HEK293 (cell line): ENCODE data around the gene FANCE.

ENCODE experiments used
- CTCF ChIP-seq: fragments of 450-650 bp; formaldehyde crosslinking; IDR thresholded peaks from 2 replicates; pipeline ENCODE4 v1.5.1; 2016; ENCODE audit warnings: missing biosample characterization, missing genetic modification characterization
- KLF16 ChIP-seq: fragments of 450-650 bp; formaldehyde crosslinking; IDR thresholded peaks from 2 replicates; pipeline ENCODE4 v1.5.1; 2017; ENCODE audit warnings: missing biosample characterization, missing genetic modification characterization
- SP2 ChIP-seq: fragments of 450-650 bp; formaldehyde crosslinking; IDR thresholded peaks from 2 replicates; pipeline ENCODE4 v1.5.1; 2016; ENCODE audit warnings: missing biosample characterization, missing genetic modification characterization
- ZNF24 ChIP-seq: fragments of 450-650 bp; formaldehyde crosslinking; IDR thresholded peaks from 2 replicates; pipeline ENCODE4 v1.5.1; 2016; ENCODE audit warnings: missing biosample characterization, missing genetic modification characterization
- ZNF311 ChIP-seq: fragments of 450-650 bp; formaldehyde crosslinking; IDR thresholded peaks from 2 replicates; pipeline ENCODE4 v1.5.1; 2017; ENCODE audit warnings: missing biosample characterization, missing genetic modification characterization, borderline replicate concordance
- ZNF518A ChIP-seq: fragments of 450-650 bp; formaldehyde crosslinking; conservative IDR thresholded peaks from 2 replicates; pipeline ENCODE4 v1.5.1; 2016; ENCODE audit warnings: low read depth, missing biosample characterization, missing genetic modification characterization
- ZNF549 ChIP-seq: fragments of 450-650 bp; IDR thresholded peaks from 2 replicates; pipeline ENCODE4 v1.5.1; 2018; ENCODE audit warnings: missing biosample characterization, missing genetic modification characterization, mild to moderate bottlenecking, inconsistent platforms, moderate library complexity
- ZNF677 ChIP-seq: fragments of 450-650 bp; IDR thresholded peaks from 2 replicates; pipeline ENCODE4 v1.5.0; 2018; ENCODE audit warnings: missing biosample characterization, mild to moderate bottlenecking, missing genetic modification characterization, moderate library complexity
- ZNF777 ChIP-seq: fragments of 450-650 bp; formaldehyde crosslinking; IDR thresholded peaks from 2 replicates; pipeline ENCODE4 v1.5.1; 2017; ENCODE audit warnings: missing biosample characterization, missing genetic modification characterization, borderline replicate concordance

GRCh38 chr6:35491558-35492257 is 39.6 kb downstream of the FANCE start:
- TF ChIP-seq ZNF24 (tag by site-specific recombination) (no peak), ZNF311 (tag by site-specific recombination) (no peak), CTCF (tag by site-specific recombination) (no peak), ZNF518A (tag by site-specific recombination) (no peak), KLF16 (tag by site-specific recombination) (no peak), ZNF777 (tag by site-specific recombination) (no peak), ZNF677 (tag by site-specific recombination) (no peak), ZNF549 (tag by site-specific recombination) (no peak), SP2 (tag by site-specific recombination) (no peak)
